Transverse colon (tissue), 4 donors: ENCODE results near the gene RAC2. TPM values are rescaled to one million over a fixed set of nuclear protein-coding genes. Genes with fewer than 3 reads are reported as not detected.

Source experiments
- DNase-seq: peaks from one replicate; pipeline ENCODE4 v3.0.0-alpha.2; 2019
- H3K27ac ChIP-seq, 4 donors: fragments of 200-600 bp; sonication (generic); 2 replicates each; pipeline ENCODE4 v1.5.1; 2016 to 2018; ENCODE audit warnings: inconsistent platforms in 4 of 4
- H3K27me3 ChIP-seq: fragments of 200-600 bp; sonication (generic); 2 replicates; pipeline ENCODE4 v1.5.1; 2017; ENCODE audit warnings: inconsistent platforms
- H3K36me3 ChIP-seq, 4 donors: fragments of 200-600 bp; sonication (generic); 2 replicates each; pipeline ENCODE4 v1.5.1; 2017 to 2019; ENCODE audit warnings: inconsistent platforms in 4 of 4
- H3K4me1 ChIP-seq, 4 donors: fragments of 200-600 bp; sonication (generic); 2 replicates each; pipeline ENCODE4 v1.5.1; 2017 to 2020; ENCODE audit warnings: inconsistent platforms in 4 of 4
- H3K4me3 ChIP-seq, 4 donors: fragments of 200-600 bp; sonication (generic); 1 replicate in 1 of 4; 2 replicates in 3 of 4; pipeline versions ENCODE4 v1.5.1 to v1.6.1; 2017 to 2019; ENCODE audit warnings: inconsistent platforms in 4 of 4
- H3K9me3 ChIP-seq, 2 donors: fragments of 200-600 bp; sonication (generic); 2 replicates each; pipeline ENCODE4 v1.5.1; 2017 to 2019; ENCODE audit warnings: inconsistent platforms in 2 of 2
- CTCF ChIP-seq, 5 experiments: fragments of 200-600 bp in 3 of 5; fragments of 450-650 bp in 2 of 5; sonication (generic) in 3 of 5; IDR thresholded peaks; 1 replicate in 2 of 5; 2 replicates in 3 of 5; pipeline ENCODE4 v1.5.1; 2016 to 2017; ENCODE audit warnings: antibody characterized with exemption in 5 of 5, inconsistent platforms in 3 of 5, mild to moderate bottlenecking in 2 of 5, moderate library complexity in 1 of 5
- EP300 ChIP-seq: sonication (generic); formaldehyde crosslinking; IDR thresholded peaks from one replicate; pipeline ENCODE4 v1.6.1; 2017; ENCODE audit warnings: antibody characterized with exemption, low read depth
- POLR2A ChIP-seq: fragments of 450-650 bp; IDR thresholded peaks from one replicate; pipeline ENCODE4 v1.6.1; 2016; ENCODE audit warnings: antibody characterized with exemption, mild to moderate bottlenecking, moderate library complexity
- POLR2AphosphoS5 ChIP-seq, 3 donors: sonication (generic); formaldehyde crosslinking; IDR thresholded peaks; one replicate each; pipeline ENCODE4 v1.6.1; 2016; ENCODE audit warnings: antibody characterized with exemption in 3 of 3
- WGBS, 2 donors: methylation state at CpG; one replicate each; pipeline ENCODE4 v1.1.5; 2018; ENCODE audit warnings: low coverage in 1 of 2; 5-methylcytosine and 5-hydroxymethylcytosine counted together
- in situ Hi-C, 4 donors: fragments of 200-750 bp; cut with MboI; loops; one replicate each; pipeline versions ENCODE4 v1.15.0 to v1.15.1; 2017; ENCODE audit warnings: low sequenced_read_pairs in 3 of 4, low pct_ligation_motif_present in 1 of 4, low pct_unique_long_range_greater_than_20kb in 1 of 4
- intact Hi-C: fragments of 100-400 bp; cut with DNase I; formaldehyde crosslinking; loops from one replicate; pipeline ENCODE4 v1.15.1; 2023; ENCODE audit warnings: low total_unique reads
- total RNA-seq, 4 donors: library from RNA; depleted of rRNA; stranded (reverse); fragments of >200 nt; gene quantifications; one replicate each; pipeline ENCODE4 v1.1.0, GENCODE V29; 2016

Gene RAC2
- total RNA-seq, 4 donors from 2014 or later, result 5.2 to 36.3 (median 24.0) TPM

GRCh38 chr22:37262346-37262745 lies 18.3 kb upstream of the RAC2 start:
- 54 to 80% methylated on average over 1 to 5 of the region's 5 CpGs for WGBS, 2 donors
- no peak for DNase-seq
- H3K27ac ChIP-seq, result no peak overlapping the region
- H3K4me3 ChIP-seq, result no peak overlapping the region
- TF ChIP-seq POLR2A, result no peak
- no peak for TF ChIP-seq CTCF (IDR thresholded peaks at IDR 0.05)
- TF ChIP-seq POLR2AphosphoS5 (IDR thresholded peaks at IDR 0.05), result no peak
- no peak for TF ChIP-seq EP300
- intact Hi-C loops (no loop called here), in situ Hi-C loops (no loop called here)
- H3K27me3 ChIP-seq, result peaks cover 50% of the 10 kb centered on the region
- peaks cover 0 to 21% (median 9%) of the 10 kb centered on the region in 4 donors for H3K4me1 ChIP-seq
- no peaks in the 10 kb centered on the region for H3K36me3 ChIP-seq
- peaks cover 3 to 7% of the 10 kb centered on the region in 2 donors for H3K9me3 ChIP-seq

- in situ Hi-C loops, result no loop called here
- intact Hi-C loops, result no loop called here
- Histone ChIP-seq H3K36me3 (no peaks in the 10 kb centered on the region), H3K27me3 (peaks cover 57% of the 10 kb centered on the region), H3K4me3 (no peak overlapping the region), H3K27ac (no peak overlapping the region), H3K4me1 (peaks cover 0 to 16% (median 7%) of the 10 kb centered on the region in 4 donors), H3K9me3 (peaks cover 3 to 7% of the 10 kb centered on the region in 2 donors)
- 11 to 22% methylated on average over 11 to 14 of the region's 14 CpGs for whole genome bisulfite sequencing, 2 donors
- DNase-seq, result peak; percentile 63
- no peak for TF ChIP-seq POLR2A
- no peak for TF ChIP-seq EP300
- TF ChIP-seq POLR2AphosphoS5 (IDR thresholded peaks at IDR 0.05), result no peak
- peak; percentile 80 to 95 (median 88) for TF ChIP-seq CTCF (IDR thresholded peaks at IDR 0.05)
Observed at GRCh38 chr22:37260901-37261336, 16.9 kb upstream of the RAC2 start.

- intact Hi-C loops (no loop called here), in situ Hi-C loops (no loop called here)
Observed at GRCh38 chr22:37260155-37260795, 16.2 kb upstream of the RAC2 start.

GRCh38 chr22:37259540-37260029 lies 15.5 kb upstream of the RAC2 start:
- TF ChIP-seq CTCF (IDR thresholded peaks at IDR 0.05) (peak; percentile 16 to 25 (median 24)), POLR2A (no peak)
- WGBS, 2 donors, result 12 to 20% methylated on average over 2 to 23 of the region's 23 CpGs
- H3K4me1 ChIP-seq, result peaks cover 0 to 16% (median 7%) of the 10 kb centered on the region in 4 donors
- H3K27ac ChIP-seq, result no peak overlapping the region
- H3K27me3 ChIP-seq, result peaks cover 69% of the 10 kb centered on the region
- in situ Hi-C loops (no loop called here), intact Hi-C loops (no loop called here)
- H3K4me3 ChIP-seq, result no peak overlapping the region
- H3K9me3 ChIP-seq, result peaks cover 3 to 7% of the 10 kb centered on the region in 2 donors
- DNase-seq, result no peak
- no peaks in the 10 kb centered on the region for H3K36me3 ChIP-seq

More at GRCh38 chr22:37260155-37260795, 16.2 kb upstream of the RAC2 start:
- Histone ChIP-seq H3K36me3 (no peaks in the 10 kb centered on the region), H3K27me3 (peaks cover 62% of the 10 kb centered on the region), H3K9me3 (peaks cover 3 to 7% of the 10 kb centered on the region in 2 donors), H3K4me3 (no peak overlapping the region), H3K4me1 (peaks cover 0 to 16% (median 7%) of the 10 kb centered on the region in 4 donors), H3K27ac (no peak overlapping the region)
- TF ChIP-seq EP300 (no peak), POLR2A (no peak)
- no peak for DNase-seq
- 53% methylated on average over 15 of the region's 15 CpGs; no CpG with 5 or more reads in 1 of the 2 donors for WGBS, 2 donors
